A549 treated with Hydrocortisone at 1 μM for 4 hours (cell line): Measurements from ENCODE around the gene OSER1. TPM values are rescaled to one million over a fixed set of nuclear protein-coding genes. Genes with fewer than 3 reads are reported as not detected.

Experiments
- total RNA-seq: library from RNA; stranded (reverse); fragments of 200-300 nt; extraction: Qiagen RNA extraction; gene quantifications from 5 replicates; pipeline ENCODE4 v1.2.3, GENCODE V29; 2022

OSER1 gene
- total RNA-seq: 49.8 to 56.3 TPM (median 54.7 TPM) in 5 replicates

GRCh38 chr20:44210406-44211176, at the start of gene OSER1:
TSS of gene OSER1 (minus strand) at chr20:44210771. CDS start at chr20:44206957, 3,814 bp downstream.

GRCh38 chr20:44247131-44247571, 36.6 kb upstream of the OSER1 start, which contains the start of gene GDAP1L1:
TSS of gene GDAP1L1 (plus strand) at chr20:44247308. CDS start at chr20:44247335, 27 bp downstream.

GRCh38 chr20:44187054-44187771, 23.4 kb downstream of the OSER1 start, which contains the start of gene JPH2:
TSS of gene JPH2 (minus strand) at chr20:44187188. CDS start at chr20:44186705, 483 bp downstream.

Other genes with a start within 250 kb of the OSER1 start
- gene JPH2, start 23.6 kb downstream of the OSER1 start, total RNA-seq: 4.8 to 7.7 TPM (median 6.0 TPM) in 5 replicates
- 0.16 TPM in 1 of 5 replicates, not detected in the others for gene GDAP1L1, start 36.5 kb upstream of the OSER1 start, total RNA-seq
- 7.7 to 10.9 TPM (median 9.7 TPM) in 5 replicates for gene FITM2, start 100.4 kb upstream of the OSER1 start, total RNA-seq
- gene R3HDML, start 126.3 kb upstream of the OSER1 start, total RNA-seq: 0.16 to 0.83 TPM (median 0.31 TPM) in 5 replicates
- 15.4 to 20.8 TPM (median 18.8 TPM) in 5 replicates for gene HNF4A, start 144.9 kb upstream of the OSER1 start, total RNA-seq